Endodermal cell (in vitro differentiated cells): ENCODE results near the gene IGFBP4. TPM values are rescaled to one million over a fixed set of nuclear protein-coding genes. Genes with fewer than 3 reads are reported as not detected.

Experiments used
- DNase-seq: peaks from one replicate; pipeline ENCODE4 v3.0.0-alpha.2; 2017
- H3K27ac ChIP-seq: 2 replicates; pipeline ENCODE4 v1.5.1; 2013; ENCODE audit warnings: mild to moderate bottlenecking, low read depth, low read length, moderate library complexity
- H3K27me3 ChIP-seq: 2 replicates; pipeline ENCODE4 v1.6.1; 2013; ENCODE audit warnings: mild to moderate bottlenecking, low read length, moderate library complexity; ENCODE audit not compliant: insufficient read depth, control insufficient read depth, poor library complexity, severe bottlenecking
- H3K36me3 ChIP-seq: 2 replicates; pipeline ENCODE4 v1.7.0; 2013; ENCODE audit warnings: mild to moderate bottlenecking, low read length, moderate library complexity; ENCODE audit not compliant: control insufficient read depth, insufficient read depth
- H3K4me1 ChIP-seq: one replicate; pipeline ENCODE4 v1.7.0; 2013; ENCODE audit warnings: low read length; ENCODE audit not compliant: control insufficient read depth, insufficient read depth
- H3K4me3 ChIP-seq: 2 replicates; pipeline ENCODE4 v1.5.1; 2013; ENCODE audit warnings: mild to moderate bottlenecking, low read length, moderate library complexity
- H3K9ac ChIP-seq: 2 replicates; pipeline ENCODE4 v1.6.1; 2013; ENCODE audit warnings: mild to moderate bottlenecking, low read length, moderate library complexity; ENCODE audit not compliant: poor library complexity, severe bottlenecking; ENCODE audit errors: extremely low read depth
- H3K9me3 ChIP-seq: 2 replicates; pipeline ENCODE4 v1.6.1; 2013; ENCODE audit warnings: mild to moderate bottlenecking, low read length, moderate library complexity; ENCODE audit not compliant: control insufficient read depth
- H3K27ac Mint-ChIP-seq: 2 replicates; pipeline ENCODE4 v1.8.0; 2020; ENCODE audit warnings: mixed read lengths
- H3K27me3 Mint-ChIP-seq: 2 replicates; pipeline ENCODE4 v1.8.0; 2021; ENCODE audit warnings: mild to moderate bottlenecking, mixed read lengths; ENCODE audit not compliant: insufficient read depth
- H3K36me3 Mint-ChIP-seq: 2 replicates; pipeline ENCODE4 v1.8.0; 2020; ENCODE audit warnings: low read depth, mixed read lengths
- H3K4me1 Mint-ChIP-seq: 2 replicates; pipeline ENCODE4 v1.8.0; 2020; ENCODE audit warnings: mixed read lengths
- H3K4me3 Mint-ChIP-seq: 2 replicates; pipeline ENCODE4 v1.8.0; 2020; ENCODE audit warnings: mild to moderate bottlenecking, moderate library complexity, mixed read lengths
- H3K9me3 Mint-ChIP-seq: 2 replicates; pipeline ENCODE4 v1.8.0; 2020; ENCODE audit warnings: mild to moderate bottlenecking, mixed read lengths
- CTCF ChIP-seq: fragments of 200-600 bp; sonication (generic); conservative IDR thresholded peaks from 2 replicates; pipeline ENCODE4 v1.5.0; 2021; ENCODE audit warnings: antibody characterized with exemption, mild to moderate bottlenecking
- WGBS, 2 experiments: methylation state at CpG; one replicate each; pipeline versions ENCODE4 v1.1.5 to v1.1.7; 2013; ENCODE audit warnings: missing lambda C conversion rate in 2 of 2, mixed read lengths in 1 of 2; ENCODE audit not compliant: insufficient coverage in 1 of 2, insufficient read length in 1 of 2; 5-methylcytosine and 5-hydroxymethylcytosine counted together
- total RNA-seq, 2 donors: library from RNA; stranded (reverse); fragmentation: NEBNext Ultra II Directional in 1 of 2; extraction: Animal tissue kit (Norgen Biotek cat#: 25700) in 1 of 2; gene quantifications; 2 replicates in 1 of 2; 3 replicates in 1 of 2; pipeline ENCODE4 v1.2.1, GENCODE V29; 2021

Gene IGFBP4
- total RNA-seq, 2 donors from 2014 or later = 58.3 to 69.0 TPM

GRCh38 chr17:40503154-40503553, 59.9 kb downstream of the IGFBP4 start:
- H3K27ac Mint-ChIP-seq = no peak overlapping the region
- H3K4me3 ChIP-seq = no peak overlapping the region
- H3K4me3 Mint-ChIP-seq = no peak overlapping the region
- H3K27me3 Mint-ChIP-seq = no peaks in the 10 kb centered on the region
- no peak overlapping the region for H3K9ac ChIP-seq
- no peaks in the 10 kb centered on the region for H3K36me3 ChIP-seq
- WGBS, 2 experiments = 80% methylated on average over 1 of the region's 2 CpGs; no CpG with 5 or more reads in 1 of the 2 experiments
- peaks cover 5% of the 10 kb centered on the region for H3K9me3 Mint-ChIP-seq
- no peak for TF ChIP-seq CTCF
- H3K4me1 Mint-ChIP-seq = peaks cover 16% of the 10 kb centered on the region
- H3K27me3 ChIP-seq = no peaks in the 10 kb centered on the region
- no peaks in the 10 kb centered on the region for H3K36me3 Mint-ChIP-seq
- no peaks in the 10 kb centered on the region for H3K9me3 ChIP-seq
- no peak overlapping the region for H3K27ac ChIP-seq
- no peaks in the 10 kb centered on the region for H3K4me1 ChIP-seq
- DNase-seq = no peak

GRCh38 chr17:40506786-40507185, 63.5 kb downstream of the IGFBP4 start:
- H3K4me3 ChIP-seq = no peak overlapping the region
- H3K27ac ChIP-seq = no peak overlapping the region
- H3K36me3 ChIP-seq = no peaks in the 10 kb centered on the region
- 73 to 100% methylated on average over 2 to 5 of the region's 5 CpGs for WGBS, 2 experiments
- peak; percentile 41 for DNase-seq
- no peak overlapping the region for H3K27ac Mint-ChIP-seq
- peaks cover 20% of the 10 kb centered on the region for H3K4me1 Mint-ChIP-seq
- H3K27me3 ChIP-seq = no peaks in the 10 kb centered on the region
- no peaks in the 10 kb centered on the region for H3K9me3 ChIP-seq
- no peak for TF ChIP-seq CTCF
- no peaks in the 10 kb centered on the region for H3K27me3 Mint-ChIP-seq
- no peak overlapping the region for H3K9ac ChIP-seq
- H3K36me3 Mint-ChIP-seq = no peaks in the 10 kb centered on the region
- no peak overlapping the region for H3K4me3 Mint-ChIP-seq
- no peaks in the 10 kb centered on the region for H3K9me3 Mint-ChIP-seq
- H3K4me1 ChIP-seq = peaks cover 4% of the 10 kb centered on the region

Other genes starting within 250 kb of the IGFBP4 start
- gene WIPF2, start 224.1 kb upstream of the IGFBP4 start, total RNA-seq = 10 to 100 TPM; 22.5 to 25.3 TPM
- 10 to 100 TPM; 88.4 to 95.4 TPM for gene CDC6, start 155.6 kb upstream of the IGFBP4 start, total RNA-seq
- gene RARA, start 134.3 kb upstream of the IGFBP4 start, total RNA-seq = 10 to 100 TPM; 22.7 to 27.6 TPM
- not detected for gene GJD3, start 78.7 kb upstream of the IGFBP4 start, total RNA-seq
- 100 to 1,000 TPM; 173 to 246 TPM for gene TOP2A, start 25.6 kb upstream of the IGFBP4 start, total RNA-seq
- gene TNS4, start 58.2 kb downstream of the IGFBP4 start, total RNA-seq = 1 to 10 TPM in 1 of 2 donors, under 1 TPM in 1; 0.89 to 2.5 TPM
- under 1 TPM in 1 of 2 donors, not detected in 1; 0.53 TPM for gene CCR7, start 122.0 kb downstream of the IGFBP4 start, total RNA-seq
- 100 to 1,000 TPM; 156 to 191 TPM for gene SMARCE1, start 204.4 kb downstream of the IGFBP4 start, total RNA-seq
- gene KRT222, start 221.7 kb downstream of the IGFBP4 start, total RNA-seq = 1 to 10 TPM; 1.4 to 2.3 TPM